ENCODE data around the gene PTPRK. TPM values are rescaled to one million over a fixed set of nuclear protein-coding genes. Genes with fewer than 3 reads are reported as not detected.

The PTPRK gene
- total and polyA plus RNA-seq, 2 of the 13 experiments (the other 11 are each of a cell fraction or from before 2014, with no cell fraction given), result 43.6 to 98.3 TPM

DNA sequence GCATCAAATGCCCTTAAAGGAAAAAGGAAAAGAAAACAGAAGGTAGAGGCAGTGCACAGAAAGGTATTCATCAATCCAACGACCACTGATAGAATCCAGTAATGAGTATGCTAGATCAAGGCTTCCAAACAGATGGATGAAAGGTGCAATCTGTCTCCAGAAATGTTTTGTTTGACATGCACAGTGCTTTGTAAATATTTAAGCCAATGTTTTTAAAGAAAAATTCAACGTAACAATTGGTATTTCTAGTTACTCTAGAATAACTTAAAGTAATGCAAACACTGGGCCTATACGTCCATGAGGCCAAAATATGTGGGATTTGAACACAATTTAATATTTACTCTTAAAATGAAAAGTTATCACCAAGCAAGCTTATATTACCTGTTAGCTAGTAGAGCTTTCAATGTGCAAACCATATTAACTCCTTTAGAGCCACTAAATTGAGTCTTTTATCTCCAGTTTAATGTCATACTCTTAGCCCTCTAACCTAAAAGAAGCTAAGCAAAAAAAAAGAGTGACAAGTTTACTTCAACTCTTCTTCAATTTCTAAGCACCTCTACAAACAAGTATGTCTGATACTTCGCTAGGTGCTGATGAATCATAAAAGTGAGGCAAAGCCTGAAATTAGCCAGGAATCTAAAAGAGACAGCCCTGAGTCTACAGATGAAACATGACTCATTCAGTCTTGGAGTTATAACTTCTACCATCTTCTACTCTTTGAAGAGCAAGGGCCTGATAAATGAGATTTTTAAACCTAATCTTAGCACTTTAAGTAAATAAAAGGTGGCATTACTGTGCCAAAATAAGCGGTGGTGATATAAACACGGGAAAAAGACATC lies 169.8 kb downstream of the PTPRK start (continued):
- TF ChIP-seq, protein P1, sequence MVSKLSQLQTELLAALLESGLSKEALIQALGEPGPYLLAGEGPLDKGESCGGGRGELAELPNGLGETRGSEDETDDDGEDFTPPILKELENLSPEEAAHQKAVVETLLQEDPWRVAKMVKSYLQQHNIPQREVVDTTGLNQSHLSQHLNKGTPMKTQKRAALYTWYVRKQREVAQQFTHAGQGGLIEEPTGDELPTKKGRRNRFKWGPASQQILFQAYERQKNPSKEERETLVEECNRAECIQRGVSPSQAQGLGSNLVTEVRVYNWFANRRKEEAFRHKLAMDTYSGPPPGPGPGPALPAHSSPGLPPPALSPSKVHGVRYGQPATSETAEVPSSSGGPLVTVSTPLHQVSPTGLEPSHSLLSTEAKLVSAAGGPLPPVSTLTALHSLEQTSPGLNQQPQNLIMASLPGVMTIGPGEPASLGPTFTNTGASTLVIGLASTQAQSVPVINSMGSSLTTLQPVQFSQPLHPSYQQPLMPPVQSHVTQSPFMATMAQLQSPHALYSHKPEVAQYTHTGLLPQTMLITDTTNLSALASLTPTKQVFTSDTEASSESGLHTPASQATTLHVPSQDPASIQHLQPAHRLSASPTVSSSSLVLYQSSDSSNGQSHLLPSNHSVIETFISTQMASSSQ (IDR thresholded peaks at IDR 0.05; ENCODE audit: low read depth), result 0 out of 2 replicates have a peak, but pooled peaks have one; percentile 23
- TF ChIP-seq, protein P1 (CRISPR knock-in tag; IDR thresholded peaks at IDR 0.05; ENCODE audit: borderline replicate concordance), result peak; percentile 68; the same call in 1 of the 2 replicates
- TF ChIP-seq, protein P2, sequence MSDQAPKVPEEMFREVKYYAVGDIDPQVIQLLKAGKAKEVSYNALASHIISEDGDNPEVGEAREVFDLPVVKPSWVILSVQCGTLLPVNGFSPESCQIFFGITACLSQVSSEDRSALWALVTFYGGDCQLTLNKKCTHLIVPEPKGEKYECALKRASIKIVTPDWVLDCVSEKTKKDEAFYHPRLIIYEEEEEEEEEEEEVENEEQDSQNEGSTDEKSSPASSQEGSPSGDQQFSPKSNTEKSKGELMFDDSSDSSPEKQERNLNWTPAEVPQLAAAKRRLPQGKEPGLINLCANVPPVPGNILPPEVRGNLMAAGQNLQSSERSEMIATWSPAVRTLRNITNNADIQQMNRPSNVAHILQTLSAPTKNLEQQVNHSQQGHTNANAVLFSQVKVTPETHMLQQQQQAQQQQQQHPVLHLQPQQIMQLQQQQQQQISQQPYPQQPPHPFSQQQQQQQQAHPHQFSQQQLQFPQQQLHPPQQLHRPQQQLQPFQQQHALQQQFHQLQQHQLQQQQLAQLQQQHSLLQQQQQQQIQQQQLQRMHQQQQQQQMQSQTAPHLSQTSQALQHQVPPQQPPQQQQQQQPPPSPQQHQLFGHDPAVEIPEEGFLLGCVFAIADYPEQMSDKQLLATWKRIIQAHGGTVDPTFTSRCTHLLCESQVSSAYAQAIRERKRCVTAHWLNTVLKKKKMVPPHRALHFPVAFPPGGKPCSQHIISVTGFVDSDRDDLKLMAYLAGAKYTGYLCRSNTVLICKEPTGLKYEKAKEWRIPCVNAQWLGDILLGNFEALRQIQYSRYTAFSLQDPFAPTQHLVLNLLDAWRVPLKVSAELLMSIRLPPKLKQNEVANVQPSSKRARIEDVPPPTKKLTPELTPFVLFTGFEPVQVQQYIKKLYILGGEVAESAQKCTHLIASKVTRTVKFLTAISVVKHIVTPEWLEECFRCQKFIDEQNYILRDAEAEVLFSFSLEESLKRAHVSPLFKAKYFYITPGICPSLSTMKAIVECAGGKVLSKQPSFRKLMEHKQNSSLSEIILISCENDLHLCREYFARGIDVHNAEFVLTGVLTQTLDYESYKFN (CRISPR knock-in tag; conservative IDR thresholded peaks at IDR 0.05), result peak; percentile 55
- TF ChIP-seq, protein P3, sequence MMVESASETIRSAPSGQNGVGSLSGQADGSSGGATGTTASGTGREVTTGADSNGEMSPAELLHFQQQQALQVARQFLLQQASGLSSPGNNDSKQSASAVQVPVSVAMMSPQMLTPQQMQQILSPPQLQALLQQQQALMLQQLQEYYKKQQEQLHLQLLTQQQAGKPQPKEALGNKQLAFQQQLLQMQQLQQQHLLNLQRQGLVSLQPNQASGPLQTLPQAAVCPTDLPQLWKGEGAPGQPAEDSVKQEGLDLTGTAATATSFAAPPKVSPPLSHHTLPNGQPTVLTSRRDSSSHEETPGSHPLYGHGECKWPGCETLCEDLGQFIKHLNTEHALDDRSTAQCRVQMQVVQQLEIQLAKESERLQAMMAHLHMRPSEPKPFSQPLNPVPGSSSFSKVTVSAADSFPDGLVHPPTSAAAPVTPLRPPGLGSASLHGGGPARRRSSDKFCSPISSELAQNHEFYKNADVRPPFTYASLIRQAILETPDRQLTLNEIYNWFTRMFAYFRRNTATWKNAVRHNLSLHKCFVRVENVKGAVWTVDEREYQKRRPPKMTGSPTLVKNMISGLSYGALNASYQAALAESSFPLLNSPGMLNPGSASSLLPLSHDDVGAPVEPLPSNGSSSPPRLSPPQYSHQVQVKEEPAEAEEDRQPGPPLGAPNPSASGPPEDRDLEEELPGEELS (CRISPR knock-in tag; IDR thresholded peaks at IDR 0.05), result peak; percentile 64
- TF ChIP-seq ISL2 (CRISPR knock-in tag; IDR thresholded peaks at IDR 0.05) (peak; percentile 75; the same call in 1 of the 2 replicates), SOX5 (CRISPR knock-in tag; IDR thresholded peaks at IDR 0.05; ENCODE audit: borderline replicate concordance) (peak; percentile 64; the same call in 1 of the 2 replicates)

Measured in HepG2 (cell line).